Measurements from ENCODE around the gene SLU7.

Gene SLU7

DNA sequence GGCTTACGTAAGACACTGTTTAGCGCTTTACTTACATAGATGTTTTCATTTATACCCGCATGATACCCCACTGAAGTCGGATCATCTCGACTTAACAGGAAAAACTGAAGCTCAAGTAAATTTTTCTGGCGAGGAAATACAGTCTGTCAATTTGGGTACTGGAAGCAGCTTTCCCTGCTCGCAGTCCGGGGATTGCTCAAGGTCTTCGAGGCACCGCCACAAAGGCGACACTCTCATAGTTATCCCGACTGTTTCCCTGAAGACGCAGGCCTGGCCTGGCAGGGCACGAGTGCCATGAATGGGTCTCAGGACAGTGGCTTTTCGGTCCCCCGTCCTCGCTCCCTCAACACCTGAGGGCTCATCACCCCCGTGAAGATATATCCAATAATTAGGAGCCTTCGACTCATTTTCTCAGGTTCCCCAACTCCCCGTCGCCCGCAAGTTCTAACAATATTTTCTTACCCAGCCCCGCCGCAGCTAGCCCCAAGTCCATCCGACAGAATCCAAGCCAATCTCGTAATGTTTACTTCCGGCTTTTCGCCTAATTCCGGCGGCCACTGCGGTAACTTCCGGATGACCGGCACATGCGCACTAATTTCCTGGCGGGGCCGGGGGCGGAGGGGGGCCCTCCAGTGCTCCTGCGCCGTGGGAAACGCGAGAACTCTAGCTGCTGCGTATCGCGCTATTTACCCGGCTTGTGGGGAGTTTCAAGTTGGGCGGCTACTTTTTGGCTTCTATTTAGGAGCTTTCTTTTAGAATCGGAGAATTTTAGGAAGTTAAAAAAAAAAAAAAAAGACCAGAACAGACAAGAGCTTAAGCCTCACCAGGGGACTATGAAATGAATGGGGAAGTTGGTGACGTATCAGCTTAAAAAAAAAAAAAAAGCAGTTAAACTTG is at the start of gene SLU7:
SLU7 (minus strand) TSS at position 521 of the 897 bp plus-strand sequence. CDS start 3,787 bp downstream, outside the sequence.
- peaks cover 58% of the 10 kb centered on the region for H3K4me1 Mint-ChIP-seq (ENCODE audit: low read depth)
- H3K4me3 Mint-ChIP-seq = peak within 1 kb of the TSS; percentile 93
- H3K36me3 Mint-ChIP-seq (ENCODE audit: low read depth) = peaks cover 26% of the 10 kb centered on the region
- DNase-seq (ENCODE audit: low spot score) = peak; percentile 91
- no peaks in the 10 kb centered on the region for H3K9me3 Mint-ChIP-seq
- no peaks in the 10 kb centered on the region for H3K27me3 Mint-ChIP-seq (ENCODE audit: low read depth)
- peak within 1 kb of the TSS; percentile 98 for H3K27ac Mint-ChIP-seq

DNA sequence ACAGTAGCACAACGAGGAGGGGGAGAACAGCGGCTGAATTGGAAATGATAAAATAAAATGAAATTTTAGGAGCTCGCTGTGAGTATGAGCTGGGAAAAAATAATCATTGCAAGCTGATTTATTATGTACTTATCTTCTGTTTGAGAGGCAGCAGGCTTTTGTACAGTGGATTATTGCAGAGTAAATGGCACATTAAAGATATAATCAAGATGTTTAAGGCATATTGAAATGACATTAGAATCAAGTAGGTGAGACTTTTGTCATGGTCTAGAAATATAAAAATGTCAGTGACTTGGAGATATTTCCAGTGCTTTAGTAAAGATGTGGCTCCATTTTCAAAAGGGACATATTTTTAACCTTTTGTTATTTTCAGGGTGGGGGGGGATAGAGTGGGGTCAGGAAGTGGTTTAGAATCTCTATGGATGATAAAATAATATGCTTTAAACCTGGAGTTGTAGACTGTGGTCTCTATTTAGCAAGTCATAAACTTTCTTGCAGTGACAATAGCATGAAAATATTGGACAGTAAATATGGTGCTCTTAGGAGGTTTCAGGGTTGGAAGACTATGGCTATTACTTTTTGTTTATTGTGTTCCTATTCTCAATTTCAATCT is 49.6 kb upstream of the SLU7 start:
- Mint-ChIP-seq H3K4me3 (peak overlapping the region; percentile 100), H3K27me3 (ENCODE audit: low read depth) (no peaks in the 10 kb centered on the region), H3K9me3 (no peaks in the 10 kb centered on the region)

DNA sequence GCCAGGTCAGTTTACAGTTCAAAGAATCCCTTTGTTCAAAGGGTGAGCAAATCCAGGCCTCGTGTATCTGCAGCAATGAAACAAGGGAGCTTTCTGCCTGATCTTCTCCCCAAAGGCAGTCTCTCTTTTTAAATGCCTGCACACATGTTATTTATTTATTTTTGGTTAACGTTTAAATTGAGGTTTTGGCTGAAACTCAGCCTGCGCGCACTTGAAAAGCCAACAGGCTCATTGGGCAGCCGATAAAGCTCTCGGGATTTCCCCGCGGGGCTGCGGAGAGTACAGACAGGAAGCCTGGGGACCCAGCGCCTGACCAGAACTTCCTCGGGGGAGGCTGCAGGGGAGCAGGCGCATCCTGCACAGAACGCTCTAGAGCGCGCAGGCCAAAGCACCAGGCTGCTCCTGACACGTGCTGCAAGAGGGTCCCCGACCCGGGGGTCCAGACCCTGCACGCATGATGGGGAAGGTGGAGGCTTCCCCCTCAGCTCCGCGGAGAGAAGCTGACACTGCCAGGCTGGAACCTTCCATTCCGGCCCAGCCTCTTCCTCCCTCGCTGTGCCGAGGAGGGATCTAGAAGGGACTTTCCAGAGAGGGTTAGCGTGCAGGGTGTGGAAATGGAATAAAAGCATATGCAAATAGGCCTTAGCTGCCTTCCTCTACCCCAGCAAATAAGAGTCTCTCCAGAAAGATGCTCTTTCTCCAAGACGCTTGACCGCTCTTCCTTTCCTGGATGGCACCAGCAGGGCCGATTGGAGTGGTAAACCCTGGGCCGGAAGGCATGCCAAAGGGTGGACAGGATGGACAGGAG is 48.9 kb upstream of the SLU7 start:
- peak overlapping the region; percentile 99 for H3K27ac Mint-ChIP-seq
- no peaks in the 10 kb centered on the region for H3K27me3 Mint-ChIP-seq (ENCODE audit: low read depth)
- H3K4me3 Mint-ChIP-seq = peak overlapping the region; percentile 100
- DNase-seq (ENCODE audit: low spot score) = peak; percentile 93
- H3K36me3 Mint-ChIP-seq (ENCODE audit: low read depth) = peaks cover 32% of the 10 kb centered on the region
- H3K9me3 Mint-ChIP-seq = no peaks in the 10 kb centered on the region
- H3K4me1 Mint-ChIP-seq (ENCODE audit: low read depth) = peaks cover 62% of the 10 kb centered on the region

More for the DNA sequence above, 49.6 kb upstream of the SLU7 start:
- Mint-ChIP-seq H3K27ac (peak overlapping the region; percentile 99), H3K4me1 (ENCODE audit: low read depth) (peaks cover 68% of the 10 kb centered on the region), H3K36me3 (ENCODE audit: low read depth) (peaks cover 38% of the 10 kb centered on the region)
- no peak for DNase-seq (ENCODE audit: low spot score)

DNA sequence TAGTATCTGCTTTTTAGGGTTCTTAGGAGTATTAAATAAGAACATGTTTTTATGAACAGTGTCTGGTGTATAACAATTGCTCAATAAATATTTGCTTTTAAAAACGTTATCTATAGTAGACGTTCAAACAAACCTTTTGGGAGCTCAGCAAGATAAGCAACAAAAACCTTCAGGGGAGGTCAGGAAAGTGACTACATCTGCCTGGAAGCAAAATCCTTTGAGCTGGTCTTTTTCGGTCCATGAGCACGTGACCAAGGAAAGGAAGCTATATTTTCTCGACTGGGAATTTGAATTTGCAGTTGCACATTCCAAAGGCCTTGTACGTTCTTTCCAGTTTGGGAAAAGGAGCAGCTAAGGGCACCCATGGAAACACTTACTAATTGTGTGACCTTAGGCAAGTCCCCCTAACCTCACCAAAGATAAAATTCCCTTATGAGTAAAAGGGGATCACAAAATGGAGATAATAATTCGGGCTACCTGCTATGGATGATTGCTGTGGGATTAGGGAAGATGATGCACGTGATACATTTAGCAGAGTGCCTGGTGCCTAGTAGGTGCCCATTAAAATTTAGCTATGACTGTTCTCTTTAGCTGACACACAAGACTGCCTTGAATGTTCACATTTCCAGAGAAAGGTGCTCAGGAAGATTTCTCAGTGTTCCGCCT is 48.1 kb upstream of the SLU7 start:
- H3K9me3 Mint-ChIP-seq = no peaks in the 10 kb centered on the region
- peaks cover 27% of the 10 kb centered on the region for H3K36me3 Mint-ChIP-seq (ENCODE audit: low read depth)
- peak overlapping the region; percentile 100 for H3K4me3 Mint-ChIP-seq
- peak overlapping the region; percentile 99 for H3K27ac Mint-ChIP-seq
- peaks cover 62% of the 10 kb centered on the region for H3K4me1 Mint-ChIP-seq (ENCODE audit: low read depth)
- no peak for DNase-seq (ENCODE audit: low spot score)
- H3K27me3 Mint-ChIP-seq (ENCODE audit: low read depth) = no peaks in the 10 kb centered on the region

DNA sequence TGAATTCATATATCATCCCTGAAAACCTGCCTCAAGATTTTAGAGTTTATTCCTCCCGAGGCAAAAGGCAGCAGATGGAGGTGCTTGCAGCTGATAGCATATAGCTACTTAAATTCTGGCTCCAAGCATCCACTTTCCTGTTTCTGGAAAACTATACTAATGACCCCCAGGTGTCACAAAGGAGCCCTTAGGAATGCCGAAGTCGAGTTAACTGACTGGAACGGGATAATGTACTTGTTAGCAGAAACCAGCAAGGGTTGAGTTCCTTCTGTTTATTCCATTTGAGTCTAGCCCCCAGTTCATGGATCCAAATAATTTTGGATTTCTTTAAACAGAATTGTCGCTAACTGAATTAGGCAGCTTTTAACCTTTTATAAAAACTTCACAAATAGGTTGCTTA is 47.2 kb upstream of the SLU7 start:
- H3K27me3 Mint-ChIP-seq (ENCODE audit: low read depth) = no peaks in the 10 kb centered on the region
- no peak overlapping the region for H3K27ac Mint-ChIP-seq
- peaks cover 21% of the 10 kb centered on the region for H3K36me3 Mint-ChIP-seq (ENCODE audit: low read depth)
- H3K4me3 Mint-ChIP-seq = peak overlapping the region; percentile 100
- H3K9me3 Mint-ChIP-seq = no peaks in the 10 kb centered on the region
- peaks cover 58% of the 10 kb centered on the region for H3K4me1 Mint-ChIP-seq (ENCODE audit: low read depth)
- DNase-seq (ENCODE audit: low spot score) = no peak

DNA sequence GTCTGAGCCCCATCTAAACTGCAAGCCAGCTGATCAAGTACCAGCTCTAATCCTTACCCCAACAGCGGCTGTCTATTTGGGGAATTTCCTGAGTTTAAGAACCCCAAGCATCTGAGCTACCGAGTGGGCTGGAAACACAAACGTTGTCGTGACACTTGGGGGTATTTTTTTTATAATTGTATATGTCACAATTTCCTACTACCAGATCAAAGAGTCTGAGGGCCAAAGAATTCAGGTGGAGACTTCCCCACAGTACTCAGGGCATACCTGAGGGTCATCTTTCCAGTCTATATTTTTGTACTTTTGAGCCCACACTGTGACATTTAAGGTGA is 45.6 kb upstream of the SLU7 start:
- Mint-ChIP-seq H3K27me3 (ENCODE audit: low read depth) (no peaks in the 10 kb centered on the region), H3K4me1 (ENCODE audit: low read depth) (peaks cover 53% of the 10 kb centered on the region), H3K27ac (no peak overlapping the region)

DNA sequence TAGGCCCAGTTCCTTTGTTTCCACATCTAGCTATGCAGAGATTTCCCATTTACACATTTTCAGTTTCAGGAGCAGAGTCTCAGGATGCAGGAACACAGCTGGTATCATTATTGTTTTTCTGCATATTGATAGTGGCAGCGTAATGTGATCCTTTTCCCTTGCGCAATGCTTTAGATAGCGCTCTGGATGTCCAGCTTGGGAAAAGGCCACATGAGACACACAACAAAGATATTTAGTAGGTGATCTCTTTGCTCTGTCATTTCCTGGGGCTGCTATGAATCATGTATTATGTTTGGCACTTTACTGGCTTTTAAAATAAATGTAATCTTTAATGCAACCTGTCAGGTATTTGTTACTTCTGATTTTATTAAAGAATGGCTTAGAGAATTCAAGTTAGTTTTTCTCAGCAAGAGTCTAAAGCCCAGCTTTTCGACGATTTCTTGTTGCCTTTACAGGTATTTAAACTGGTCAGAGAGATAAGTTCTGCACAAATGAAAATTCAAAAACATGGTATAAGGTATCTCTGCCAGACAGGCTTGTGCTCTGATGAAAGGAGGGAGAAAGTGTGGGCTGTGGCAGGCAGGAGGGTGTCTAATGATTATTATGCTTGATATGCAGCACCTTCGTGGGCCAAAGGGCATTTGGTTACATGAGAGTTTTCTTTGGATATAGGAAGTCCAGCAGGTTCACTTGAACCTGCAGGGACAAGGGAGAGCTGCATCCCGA is 45.0 kb upstream of the SLU7 start:
- H3K27ac Mint-ChIP-seq = no peak overlapping the region
- peak overlapping the region; percentile 2 for H3K4me3 Mint-ChIP-seq
- peaks cover 2% of the 10 kb centered on the region for H3K36me3 Mint-ChIP-seq (ENCODE audit: low read depth)
- no peak for DNase-seq (ENCODE audit: low spot score)
- no peaks in the 10 kb centered on the region for H3K9me3 Mint-ChIP-seq
- no peaks in the 10 kb centered on the region for H3K27me3 Mint-ChIP-seq (ENCODE audit: low read depth)
- H3K4me1 Mint-ChIP-seq (ENCODE audit: low read depth) = peaks cover 53% of the 10 kb centered on the region

More for the DNA sequence above, 45.6 kb upstream of the SLU7 start:
- Mint-ChIP-seq H3K4me3 (peak overlapping the region; percentile 2), H3K36me3 (ENCODE audit: low read depth) (peaks cover 5% of the 10 kb centered on the region), H3K9me3 (no peaks in the 10 kb centered on the region)
- no peak for DNase-seq (ENCODE audit: low spot score)

DNA sequence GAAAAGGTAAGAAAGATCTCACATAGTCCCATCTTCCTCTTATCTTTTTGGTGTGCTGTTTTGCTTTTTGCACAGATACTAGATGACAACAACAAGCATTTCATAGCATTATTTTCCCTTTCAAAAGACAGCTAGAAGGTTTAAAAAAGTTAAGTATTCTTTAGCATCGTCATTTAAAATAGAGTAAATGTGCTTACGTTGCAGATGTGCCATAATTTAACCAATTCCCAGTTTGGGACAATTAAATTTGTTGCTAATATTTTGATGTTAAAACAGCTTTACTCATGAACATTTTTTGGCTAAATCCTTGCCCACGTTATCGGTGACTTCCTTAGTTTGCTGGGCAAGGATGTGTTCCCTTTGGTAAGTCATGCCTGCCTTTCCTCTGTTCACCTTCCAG is 44.3 kb upstream of the SLU7 start:
- Mint-ChIP-seq H3K27ac (no peak overlapping the region), H3K36me3 (ENCODE audit: low read depth) (peaks cover 2% of the 10 kb centered on the region), H3K4me3 (no peak overlapping the region), H3K9me3 (no peaks in the 10 kb centered on the region), H3K27me3 (ENCODE audit: low read depth) (no peaks in the 10 kb centered on the region), H3K4me1 (ENCODE audit: low read depth) (peaks cover 53% of the 10 kb centered on the region)
- DNase-seq (ENCODE audit: low spot score) = no peak

DNA sequence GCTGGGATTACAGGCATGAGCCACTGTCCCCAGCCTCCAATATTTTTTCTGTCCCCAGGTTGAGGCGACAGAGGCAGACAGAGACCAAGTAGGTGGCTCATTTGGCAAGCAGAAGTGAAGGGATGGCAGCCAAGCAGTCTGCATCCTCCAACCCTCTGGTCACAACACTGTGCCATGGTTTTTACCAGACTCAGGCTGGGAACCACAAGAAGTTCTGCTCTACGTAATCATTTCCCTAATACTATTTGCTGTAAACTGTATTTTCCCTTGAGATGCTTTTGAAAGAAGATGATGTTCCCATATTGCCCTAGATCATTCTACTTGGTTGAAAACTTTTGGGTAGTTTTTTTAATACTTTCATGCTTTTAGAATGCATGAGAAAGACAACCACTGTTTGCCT is 43.3 kb upstream of the SLU7 start:
- H3K4me3 Mint-ChIP-seq = no peak overlapping the region
- H3K4me1 Mint-ChIP-seq (ENCODE audit: low read depth) = peaks cover 47% of the 10 kb centered on the region
- DNase-seq (ENCODE audit: low spot score) = no peak
- no peaks in the 10 kb centered on the region for H3K9me3 Mint-ChIP-seq
- H3K27me3 Mint-ChIP-seq (ENCODE audit: low read depth) = no peaks in the 10 kb centered on the region
- H3K36me3 Mint-ChIP-seq (ENCODE audit: low read depth) = no peaks in the 10 kb centered on the region
- H3K27ac Mint-ChIP-seq = no peak overlapping the region

DNA sequence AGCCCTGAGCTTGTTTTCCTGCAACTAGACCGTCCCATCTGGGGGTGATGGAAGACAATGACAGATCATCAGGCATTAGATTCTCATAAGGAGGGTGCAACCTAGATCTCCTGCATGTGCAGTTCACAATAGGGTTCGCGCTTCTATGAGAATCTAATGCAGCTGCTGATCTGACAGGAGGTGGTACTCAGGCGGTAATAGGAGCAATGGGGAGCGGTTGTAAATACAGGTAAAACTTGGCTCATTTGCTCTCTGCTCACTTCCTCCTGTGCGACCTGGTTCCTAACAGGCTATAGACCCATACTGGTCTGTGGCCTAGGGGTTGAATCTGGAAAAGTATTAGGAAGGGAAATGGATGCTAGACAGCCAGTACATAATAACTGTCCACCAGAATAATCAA is 42.5 kb upstream of the SLU7 start:
- H3K4me3 Mint-ChIP-seq = no peak overlapping the region
- H3K9me3 Mint-ChIP-seq = no peaks in the 10 kb centered on the region
- H3K27ac Mint-ChIP-seq = no peak overlapping the region
- H3K4me1 Mint-ChIP-seq (ENCODE audit: low read depth) = peaks cover 41% of the 10 kb centered on the region
- DNase-seq (ENCODE audit: low spot score) = no peak
- no peaks in the 10 kb centered on the region for H3K36me3 Mint-ChIP-seq (ENCODE audit: low read depth)
- no peaks in the 10 kb centered on the region for H3K27me3 Mint-ChIP-seq (ENCODE audit: low read depth)

DNA sequence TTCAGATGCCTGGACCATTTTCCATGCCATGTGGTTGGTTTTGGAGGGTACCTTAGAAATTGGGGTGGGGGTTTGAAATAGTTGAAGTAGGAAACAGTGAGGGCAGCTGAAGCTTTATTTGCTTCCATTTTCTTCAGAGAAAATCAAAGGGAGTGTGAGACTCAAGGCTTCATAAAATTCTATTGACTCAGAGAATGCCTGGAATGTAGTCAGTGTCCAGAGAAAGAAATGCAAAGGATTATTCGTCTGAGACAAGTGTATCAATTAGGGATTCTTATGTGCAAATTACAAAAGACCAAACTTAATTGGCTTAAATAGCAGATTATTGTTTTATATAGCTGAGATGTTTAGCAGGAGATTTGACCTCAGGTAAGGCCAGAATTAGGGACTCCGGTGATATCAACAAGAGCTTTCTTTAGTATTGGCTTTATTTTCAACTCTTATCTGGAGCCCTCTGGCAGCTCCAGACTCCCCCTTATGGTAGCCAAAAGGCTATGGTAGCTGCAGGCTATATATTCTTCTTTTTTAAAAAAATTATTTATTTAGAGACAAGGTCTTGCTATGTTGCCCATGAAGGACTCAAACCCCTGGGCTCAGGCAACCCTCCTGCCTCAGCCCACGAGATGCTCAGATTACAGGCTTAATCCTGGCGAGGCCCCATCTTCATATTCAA is 41.6 kb upstream of the SLU7 start:
- H3K4me3 Mint-ChIP-seq = no peak overlapping the region
- no peaks in the 10 kb centered on the region for H3K36me3 Mint-ChIP-seq (ENCODE audit: low read depth)
- no peak overlapping the region for H3K27ac Mint-ChIP-seq
- no peaks in the 10 kb centered on the region for H3K9me3 Mint-ChIP-seq
- H3K4me1 Mint-ChIP-seq (ENCODE audit: low read depth) = peaks cover 37% of the 10 kb centered on the region
- H3K27me3 Mint-ChIP-seq (ENCODE audit: low read depth) = no peaks in the 10 kb centered on the region
- DNase-seq (ENCODE audit: low spot score) = no peak

DNA sequence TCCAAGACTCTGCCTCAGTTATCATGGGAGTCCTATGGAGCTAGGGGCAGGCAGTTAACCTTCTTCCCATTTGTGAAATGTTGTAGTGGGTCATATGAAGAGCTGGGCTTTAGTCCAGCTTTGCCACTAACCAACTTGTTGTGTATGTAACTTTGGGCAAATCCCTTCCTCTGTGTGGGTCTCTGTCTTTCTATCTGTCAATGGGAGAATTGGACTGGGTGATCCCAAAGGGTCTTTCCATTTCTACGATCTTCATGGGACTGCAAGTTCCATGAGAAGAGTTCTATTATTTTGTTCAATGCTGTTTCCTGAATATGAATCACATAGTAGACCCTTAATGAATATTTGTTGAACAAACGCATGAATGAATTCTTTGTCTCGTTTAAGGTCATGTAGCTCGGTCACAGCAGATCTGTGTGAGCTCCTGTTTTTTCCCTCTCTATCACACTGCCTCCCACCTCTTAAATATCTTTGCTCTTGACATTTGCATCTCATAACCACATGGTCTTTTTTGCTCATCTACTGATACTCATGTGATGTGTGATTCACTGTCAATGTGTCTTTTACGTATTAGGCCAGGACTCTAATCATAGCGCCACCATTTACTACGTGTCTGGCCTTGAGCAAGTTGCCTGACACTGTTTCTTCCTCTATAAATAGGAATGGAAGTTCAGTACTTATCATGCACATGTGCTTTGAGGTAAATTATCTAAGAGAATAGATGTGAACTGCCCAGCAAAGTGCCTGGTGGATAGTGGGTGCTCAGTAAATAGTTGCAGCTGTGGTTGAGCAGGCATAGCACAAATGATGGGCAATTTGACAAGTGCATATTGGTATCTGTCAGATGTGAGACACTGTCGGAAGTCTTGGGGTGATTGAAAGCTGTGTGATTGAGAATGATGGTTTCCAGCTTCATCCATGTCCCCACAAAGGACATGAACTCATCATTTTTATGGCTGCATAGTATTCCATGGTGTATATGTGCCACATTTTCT is 40.2 kb upstream of the SLU7 start:
- no peaks in the 10 kb centered on the region for H3K9me3 Mint-ChIP-seq
- H3K36me3 Mint-ChIP-seq (ENCODE audit: low read depth) = no peaks in the 10 kb centered on the region
- H3K4me1 Mint-ChIP-seq (ENCODE audit: low read depth) = peaks cover 27% of the 10 kb centered on the region
- H3K27ac Mint-ChIP-seq = no peak overlapping the region
- no peak for DNase-seq (ENCODE audit: low spot score)
- no peak overlapping the region for H3K4me3 Mint-ChIP-seq
- H3K27me3 Mint-ChIP-seq (ENCODE audit: low read depth) = peaks cover 2% of the 10 kb centered on the region
